Activated B cell treated with CpG ODN at 0.5 μM for 24 hours (primary cell): ENCODE measurements around the gene UBXN1. TPM values are rescaled to one million over a fixed set of nuclear protein-coding genes. Genes with fewer than 3 reads are reported as not detected.

Experiments used
- ATAC-seq: fragments of 200-7000 bp; cut with Tn5 transposase; one replicate; pipeline ENCODE4 v1.10.0; 2021; ENCODE audit warnings: low read depth, mild to moderate bottlenecking, moderate library complexity
- CTCF ChIA-PET: fragments of 350-600 bp; sonication (Branson Sonifier 250); formaldehyde crosslinking; loops from one replicate; lab custom pipeline; 2021; ENCODE audit warnings: antibody characterized with exemption; lab: Charles Lee
- POLR2A ChIA-PET: fragments of 350-600 bp; sonication (Branson Sonifier 250); formaldehyde crosslinking; loops from one replicate; lab custom pipeline; 2021; ENCODE audit warnings: antibody characterized with exemption; lab: Charles Lee
- DNase-seq: peaks from one replicate; pipeline ENCODE4 v3.0.0; 2022
- H3K27ac Mint-ChIP-seq: one replicate; pipeline ENCODE4 v1.8.0; 2020; ENCODE audit warnings: mixed read lengths
- H3K27me3 Mint-ChIP-seq: one replicate; pipeline ENCODE4 v1.8.0; 2021; ENCODE audit warnings: mixed read lengths
- H3K36me3 Mint-ChIP-seq: one replicate; pipeline ENCODE4 v1.8.0; 2021; ENCODE audit warnings: low read depth, mixed read lengths
- H3K4me1 Mint-ChIP-seq: one replicate; pipeline ENCODE4 v1.8.0; 2021; ENCODE audit warnings: mixed read lengths
- H3K4me3 Mint-ChIP-seq: one replicate; pipeline ENCODE4 v1.8.0; 2020; ENCODE audit warnings: mild to moderate bottlenecking, mixed read lengths
- H3K9me3 Mint-ChIP-seq: one replicate; pipeline ENCODE4 v1.8.0; 2020; ENCODE audit warnings: mixed read lengths
- intact Hi-C: fragments of 100-400 bp; cut with micrococcal nuclease; formaldehyde crosslinking; loops from one replicate; pipeline ENCODE4 v1.15.1; 2024
- total RNA-seq: library from RNA; stranded (reverse); gene quantifications from 2 replicates; pipeline ENCODE4 v1.2.3, GENCODE V29; 2022
- TF ChIP-seq, protein P1 (sequence below): fragments of 200-600 bp; IDR thresholded peaks from one replicate; pipeline ENCODE4 v1.8.0; 2022; ENCODE audit warnings: antibody characterized with exemption, mild to moderate bottlenecking

Gene UBXN1
- total RNA-seq, 1 donor from 2014 or later, result 204 TPM

DNA sequence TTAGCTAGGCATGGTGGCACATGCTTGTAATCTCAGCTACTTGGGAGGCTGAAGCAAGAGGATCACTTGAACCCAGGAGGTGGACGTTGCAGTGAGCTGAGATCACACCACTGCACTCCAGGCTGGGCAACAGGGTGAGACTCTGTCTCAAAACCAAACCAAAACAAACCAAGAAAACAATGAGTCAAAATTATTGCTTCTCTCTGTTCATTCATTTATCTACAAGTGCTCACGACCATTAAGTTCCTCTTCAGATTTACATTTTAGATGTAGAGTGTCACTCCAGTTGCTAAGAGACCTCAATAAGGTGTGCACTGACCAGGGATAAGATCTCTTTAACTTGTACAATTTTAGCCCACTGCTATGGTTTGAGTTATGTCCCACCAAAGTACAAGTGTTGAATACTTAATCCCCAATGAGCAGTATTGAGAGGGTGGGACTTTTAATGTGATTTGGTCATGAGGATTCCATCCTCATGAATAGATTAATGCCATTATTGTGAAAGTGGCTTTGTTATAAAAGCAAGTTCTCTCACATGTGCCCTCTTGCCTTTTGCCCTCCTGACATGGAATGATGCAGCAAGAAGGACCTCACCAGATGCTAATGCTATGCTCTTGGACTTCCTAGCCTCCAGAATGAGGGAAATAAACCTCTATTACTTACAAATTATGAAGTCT is 40.6 kb upstream of the UBXN1 start:
- no peak overlapping the region for H3K27ac Mint-ChIP-seq
- no peak for DNase-seq
- H3K4me3 Mint-ChIP-seq, result no peak overlapping the region
- H3K27me3 Mint-ChIP-seq, result no peaks in the 10 kb centered on the region
- intact Hi-C loops, result no loop called here
- CTCF ChIA-PET, result no interaction called here
- H3K4me1 Mint-ChIP-seq, result peaks cover 17% of the 10 kb centered on the region
- ATAC-seq, result no peak
- POLR2A ChIA-PET, result interaction anchor here (0.7 to 1.6 kb wide), 4 partner anchors 8 to 112 kb away, joined by 3 to 5 read pairs (median 4); partner anchors contain the start of genes GANAB, HNRNPUL2 and STX5
- no peaks in the 10 kb centered on the region for H3K9me3 Mint-ChIP-seq
- peaks cover 98% of the 10 kb centered on the region for H3K36me3 Mint-ChIP-seq
- TF ChIP-seq, protein P1, sequence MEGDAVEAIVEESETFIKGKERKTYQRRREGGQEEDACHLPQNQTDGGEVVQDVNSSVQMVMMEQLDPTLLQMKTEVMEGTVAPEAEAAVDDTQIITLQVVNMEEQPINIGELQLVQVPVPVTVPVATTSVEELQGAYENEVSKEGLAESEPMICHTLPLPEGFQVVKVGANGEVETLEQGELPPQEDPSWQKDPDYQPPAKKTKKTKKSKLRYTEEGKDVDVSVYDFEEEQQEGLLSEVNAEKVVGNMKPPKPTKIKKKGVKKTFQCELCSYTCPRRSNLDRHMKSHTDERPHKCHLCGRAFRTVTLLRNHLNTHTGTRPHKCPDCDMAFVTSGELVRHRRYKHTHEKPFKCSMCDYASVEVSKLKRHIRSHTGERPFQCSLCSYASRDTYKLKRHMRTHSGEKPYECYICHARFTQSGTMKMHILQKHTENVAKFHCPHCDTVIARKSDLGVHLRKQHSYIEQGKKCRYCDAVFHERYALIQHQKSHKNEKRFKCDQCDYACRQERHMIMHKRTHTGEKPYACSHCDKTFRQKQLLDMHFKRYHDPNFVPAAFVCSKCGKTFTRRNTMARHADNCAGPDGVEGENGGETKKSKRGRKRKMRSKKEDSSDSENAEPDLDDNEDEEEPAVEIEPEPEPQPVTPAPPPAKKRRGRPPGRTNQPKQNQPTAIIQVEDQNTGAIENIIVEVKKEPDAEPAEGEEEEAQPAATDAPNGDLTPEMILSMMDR, result no peak

DNA sequence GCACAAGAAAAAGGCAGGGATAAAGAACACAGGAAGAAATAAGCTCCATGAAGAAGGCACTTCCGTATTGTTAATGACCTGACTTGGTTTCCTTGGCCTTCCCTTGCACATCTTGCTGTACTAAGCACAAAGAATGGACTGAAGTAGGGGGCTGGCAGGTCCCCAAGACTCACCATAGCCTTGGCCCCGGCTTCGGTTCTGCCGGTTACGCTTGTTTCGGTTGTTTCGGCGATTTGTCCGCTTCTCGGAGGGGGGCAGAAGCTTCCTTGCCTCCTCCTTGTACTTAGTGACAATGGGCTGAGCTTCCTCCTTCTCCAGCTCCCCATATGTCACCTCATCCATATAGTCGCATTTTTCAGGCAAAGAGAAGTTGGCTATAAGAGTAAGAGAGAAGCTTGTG is 37.9 kb upstream of the UBXN1 start:
- Mint-ChIP-seq H3K27me3 (no peaks in the 10 kb centered on the region), H3K4me1 (peaks cover 20% of the 10 kb centered on the region), H3K27ac (no peak overlapping the region), H3K9me3 (no peaks in the 10 kb centered on the region), H3K36me3 (peaks cover 94% of the 10 kb centered on the region), H3K4me3 (no peak overlapping the region)
- CTCF ChIA-PET, result no interaction called here
- intact Hi-C loops, result no loop called here
- TF ChIP-seq, protein P1, result no peak
- POLR2A ChIA-PET, result interaction anchor here (1.8 kb wide), 1 partner anchor 10 kb away, joined by 6 read pairs; the partner anchor contains the start of gene HNRNPUL2
- no peak for DNase-seq
- no peak for ATAC-seq

DNA sequence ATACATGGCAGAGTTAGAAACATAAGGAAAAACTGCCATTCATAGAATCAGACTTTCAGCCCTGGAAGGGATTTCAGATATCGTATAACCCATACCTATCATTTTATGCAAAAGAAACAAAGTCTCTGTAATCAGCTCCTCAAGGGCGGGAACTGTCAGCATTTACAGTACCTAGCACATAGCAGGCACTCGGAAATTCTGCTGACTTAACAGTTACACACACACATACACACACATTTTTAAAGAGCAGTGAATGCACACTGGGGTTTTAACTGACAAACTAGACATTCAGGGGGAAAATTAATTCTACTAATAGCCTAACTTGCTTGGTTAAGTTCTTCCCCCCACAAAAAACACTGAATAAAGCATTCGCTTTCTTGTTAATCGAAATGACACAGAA is 37.3 kb upstream of the UBXN1 start:
- CTCF ChIA-PET, result no interaction called here
- intact Hi-C loops, result no loop called here

GRCh38 chr11:62715150-62716130 is 36.6 kb upstream of the UBXN1 start:
- ChIA-PET CTCF (no interaction called here), POLR2A (interaction anchor here (0.5 to 1.7 kb wide), 6 partner anchors 11 to 44 kb away, joined by 3 to 12 read pairs (median 4); partner anchors contain the start of genes HNRNPUL2, TTC9C and ZBTB3)
- ATAC-seq, result no peak
- Mint-ChIP-seq H3K4me1 (peaks cover 17% of the 10 kb centered on the region), H3K9me3 (no peaks in the 10 kb centered on the region), H3K4me3 (no peak overlapping the region), H3K36me3 (peaks cover 92% of the 10 kb centered on the region), H3K27ac (no peak overlapping the region), H3K27me3 (no peaks in the 10 kb centered on the region)
- TF ChIP-seq, protein P1, result no peak
- intact Hi-C loops, result no loop called here
- DNase-seq, result no peak

More for the DNA sequence above, 37.3 kb upstream of the UBXN1 start:
- Mint-ChIP-seq H3K9me3 (no peaks in the 10 kb centered on the region), H3K27ac (no peak overlapping the region), H3K4me3 (no peak overlapping the region), H3K36me3 (peaks cover 92% of the 10 kb centered on the region), H3K27me3 (no peaks in the 10 kb centered on the region), H3K4me1 (peaks cover 20% of the 10 kb centered on the region)
- POLR2A ChIA-PET, result interaction anchor here (0.5 to 0.8 kb wide), 4 partner anchors 10 to 43 kb away, joined by 3 to 10 read pairs (median 4); partner anchors contain the start of genes HNRNPUL2 and TTC9C
- DNase-seq, result no peak
- TF ChIP-seq, protein P1, result no peak
- no peak for ATAC-seq
